HL-60 (cell line): ENCODE measurements around the gene NAPB.

Experiments
- CTCF ChIP-seq: IDR thresholded peaks from one replicate; pipeline ENCODE4 v1.5.1; 2011; ENCODE audit warnings: low read length, control low read depth, inconsistent platforms; ENCODE audit not compliant: insufficient read depth
- GABPA ChIP-seq: IDR thresholded peaks from 2 replicates; pipeline ENCODE4 v1.6.1; 2012; ENCODE audit warnings: low read depth
- POLR2AphosphoS5 ChIP-seq: IDR thresholded peaks from 2 replicates; pipeline ENCODE4 v1.6.1; 2012; ENCODE audit warnings: low read depth
- SPI1 ChIP-seq: IDR thresholded peaks from 2 replicates; pipeline ENCODE4 v1.6.1; 2012; ENCODE audit warnings: low read depth, mild to moderate bottlenecking, borderline replicate concordance
- TF ChIP-seq, protein P1 (sequence below): IDR thresholded peaks from 2 replicates; pipeline ENCODE4 v1.6.1; 2012; ENCODE audit warnings: low read depth; ENCODE audit not compliant: insufficient replicate concordance

- TF ChIP-seq POLR2AphosphoS5, result no peak
- TF ChIP-seq CTCF, result no peak
- TF ChIP-seq, protein P1, sequence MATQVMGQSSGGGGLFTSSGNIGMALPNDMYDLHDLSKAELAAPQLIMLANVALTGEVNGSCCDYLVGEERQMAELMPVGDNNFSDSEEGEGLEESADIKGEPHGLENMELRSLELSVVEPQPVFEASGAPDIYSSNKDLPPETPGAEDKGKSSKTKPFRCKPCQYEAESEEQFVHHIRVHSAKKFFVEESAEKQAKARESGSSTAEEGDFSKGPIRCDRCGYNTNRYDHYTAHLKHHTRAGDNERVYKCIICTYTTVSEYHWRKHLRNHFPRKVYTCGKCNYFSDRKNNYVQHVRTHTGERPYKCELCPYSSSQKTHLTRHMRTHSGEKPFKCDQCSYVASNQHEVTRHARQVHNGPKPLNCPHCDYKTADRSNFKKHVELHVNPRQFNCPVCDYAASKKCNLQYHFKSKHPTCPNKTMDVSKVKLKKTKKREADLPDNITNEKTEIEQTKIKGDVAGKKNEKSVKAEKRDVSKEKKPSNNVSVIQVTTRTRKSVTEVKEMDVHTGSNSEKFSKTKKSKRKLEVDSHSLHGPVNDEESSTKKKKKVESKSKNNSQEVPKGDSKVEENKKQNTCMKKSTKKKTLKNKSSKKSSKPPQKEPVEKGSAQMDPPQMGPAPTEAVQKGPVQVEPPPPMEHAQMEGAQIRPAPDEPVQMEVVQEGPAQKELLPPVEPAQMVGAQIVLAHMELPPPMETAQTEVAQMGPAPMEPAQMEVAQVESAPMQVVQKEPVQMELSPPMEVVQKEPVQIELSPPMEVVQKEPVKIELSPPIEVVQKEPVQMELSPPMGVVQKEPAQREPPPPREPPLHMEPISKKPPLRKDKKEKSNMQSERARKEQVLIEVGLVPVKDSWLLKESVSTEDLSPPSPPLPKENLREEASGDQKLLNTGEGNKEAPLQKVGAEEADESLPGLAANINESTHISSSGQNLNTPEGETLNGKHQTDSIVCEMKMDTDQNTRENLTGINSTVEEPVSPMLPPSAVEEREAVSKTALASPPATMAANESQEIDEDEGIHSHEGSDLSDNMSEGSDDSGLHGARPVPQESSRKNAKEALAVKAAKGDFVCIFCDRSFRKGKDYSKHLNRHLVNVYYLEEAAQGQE, result no peak
- no peak for TF ChIP-seq GABPA
- peak; percentile 87 for TF ChIP-seq SPI1
These were observed 28.1 kb upstream of the NAPB start for GRCh38 chr20:23449421-23449820.
